Uterus (tissue), 2 donors: ENCODE results near the gene ITPR1.

ENCODE experiments used
- CTCF ChIP-seq, 4 experiments: fragments of 200-600 bp in 2 of 4; fragments of 450-650 bp in 2 of 4; sonication (generic) in 2 of 4; IDR thresholded peaks; one replicate each; pipeline ENCODE4 v1.5.1; 2016 to 2019; ENCODE audit warnings: antibody characterized with exemption in 4 of 4, mild to moderate bottlenecking in 2 of 4, moderate library complexity in 1 of 4
- POLR2A ChIP-seq, 2 donors: fragments of 450-650 bp; IDR thresholded peaks; one replicate each; pipeline ENCODE4 v1.6.1; 2016; ENCODE audit warnings: antibody characterized with exemption in 2 of 2, mild to moderate bottlenecking in 1 of 2, moderate library complexity in 1 of 2

GRCh38 chr3:4795905-4796304 lies 302.8 kb downstream of the ITPR1 start:
- no peak for TF ChIP-seq CTCF (IDR thresholded peaks at IDR 0.05)
- no peak for TF ChIP-seq POLR2A (IDR thresholded peaks at IDR 0.05)
